GM12865 (cell line): Measurements from ENCODE around the gene L1TD1.
"Not testable (repeated sequence)": the region's sequence is repeated elsewhere in the genome, so short reads cannot be mapped to it uniquely, and the experiment has no call there.

Source experiments
- DNase-seq: peaks from one replicate; pipeline ENCODE4 v3.0.0; 2010; ENCODE audit warnings: low read depth
- H3K4me3 ChIP-seq: 2 replicates; pipeline ENCODE4 v1.5.1; 2011; ENCODE audit warnings: mild to moderate bottlenecking, low read depth, low read length, control low read depth
- CTCF ChIP-seq: IDR thresholded peaks from 2 replicates; pipeline ENCODE4 v1.5.1; 2011; ENCODE audit warnings: low read length, control low read depth, low read depth, inconsistent platforms; ENCODE audit not compliant: insufficient read depth; ENCODE audit errors: missing control alignments

L1TD1 gene

GRCh38 chr1:62237950-62238374 lies 43.3 kb downstream of the L1TD1 start:
- no peak for TF ChIP-seq CTCF
- H3K4me3 ChIP-seq, result no peak overlapping the region
- no peak for DNase-seq

GRCh38 chr1:62238507-62238906 lies 43.9 kb downstream of the L1TD1 start:
- no peak for DNase-seq
- no peak overlapping the region for H3K4me3 ChIP-seq
- no peak for TF ChIP-seq CTCF

GRCh38 chr1:62239652-62240403 lies 45.2 kb downstream of the L1TD1 start:
- not testable (repeated sequence) for DNase-seq

GRCh38 chr1:62240651-62241370 lies 46.2 kb downstream of the L1TD1 start:
- no peak for TF ChIP-seq CTCF
- no peak for DNase-seq
- no peak overlapping the region for H3K4me3 ChIP-seq

More at GRCh38 chr1:62239652-62240403, 45.2 kb downstream of the L1TD1 start:
- H3K4me3 ChIP-seq, result not testable (repeated sequence)

- TF ChIP-seq CTCF, result no peak
- DNase-seq, result no peak
- no peak overlapping the region for H3K4me3 ChIP-seq
Measured at GRCh38 chr1:62241371-62242131, 46.9 kb downstream of the L1TD1 start.

- not testable (repeated sequence) for H3K4me3 ChIP-seq, DNase-seq
Measured at GRCh38 chr1:62244380-62244779, 49.7 kb downstream of the L1TD1 start.

GRCh38 chr1:62245201-62245600 lies 50.6 kb downstream of the L1TD1 start:
- TF ChIP-seq CTCF, result no peak

More at GRCh38 chr1:62245201-62245600, 50.6 kb downstream of the L1TD1 start:
- no peak overlapping the region for H3K4me3 ChIP-seq
- DNase-seq, result no peak
